ENCODE data around the gene R3HDM2.

- TF ChIP-seq REST (IDR thresholded peaks at IDR 0.05; ENCODE audit: borderline replicate concordance) = no peak
- TF ChIP-seq CTCF (IDR thresholded peaks at IDR 0.05; ENCODE audit: poor library complexity, severe bottlenecking) = no peak
- TF ChIP-seq POLR2AphosphoS5 (IDR thresholded peaks at IDR 0.05) = no peak
- no peak for TF ChIP-seq SMC3 (conservative IDR thresholded peaks at IDR 0.05; ENCODE audit: poor library complexity)
- TF ChIP-seq EZH2 (IDR thresholded peaks at IDR 0.05; ENCODE audit: borderline replicate concordance, insufficient read depth, low read length, poor library complexity, severe bottlenecking) = no peak
These were observed 17.8 kb upstream of the R3HDM2 start for GRCh38 chr12:57448669-57449068.

Measured in neural cell (in vitro differentiated cells).